IPS-NIHi7 (cell line): ENCODE data around the gene SLC38A1.

Experiments used
- DNase-seq: peaks from one replicate; pipeline ENCODE4 v3.0.0; 2012; ENCODE audit warnings: mixed read lengths; ENCODE audit errors: extremely low spot score

The SLC38A1 gene

GRCh38 chr12:46134205-46134811 is 134.5 kb downstream of the SLC38A1 start:
- no peak for DNase-seq

- DNase-seq: no peak
Measured at GRCh38 chr12:46133751-46134150, 135.1 kb downstream of the SLC38A1 start.
